ENCODE data around the gene ABCB8.
"Not testable (repeated sequence)": the region's sequence is repeated elsewhere in the genome, so short reads cannot be mapped to it uniquely, and the experiment has no call there.

Gene ABCB8

DNA sequence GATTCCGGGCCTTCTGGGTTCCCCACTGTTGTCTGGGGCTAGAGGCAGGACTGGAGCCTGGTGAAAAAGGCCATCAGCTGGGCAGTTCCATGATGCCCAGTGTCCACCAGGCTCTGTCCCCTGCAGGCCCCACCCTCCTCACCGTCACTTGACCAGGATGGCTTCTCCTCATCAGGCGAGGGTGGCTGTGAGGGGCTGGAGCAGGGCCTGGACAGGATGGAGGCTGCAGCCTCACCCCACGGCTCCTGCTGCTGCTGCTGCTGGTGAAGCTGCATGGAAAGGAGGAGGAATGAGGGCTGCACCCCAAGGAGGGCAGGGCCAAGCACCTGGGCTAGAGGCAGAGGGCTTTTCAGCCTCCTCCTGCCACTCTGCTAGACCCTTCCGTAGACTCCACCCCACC, 12.3 kb upstream of the ABCB8 start:
- no peak for DNase-seq

GRCh38 chr7:151016505-151016904, 11.7 kb upstream of the ABCB8 start:
- DNase-seq, result no peak

DNA sequence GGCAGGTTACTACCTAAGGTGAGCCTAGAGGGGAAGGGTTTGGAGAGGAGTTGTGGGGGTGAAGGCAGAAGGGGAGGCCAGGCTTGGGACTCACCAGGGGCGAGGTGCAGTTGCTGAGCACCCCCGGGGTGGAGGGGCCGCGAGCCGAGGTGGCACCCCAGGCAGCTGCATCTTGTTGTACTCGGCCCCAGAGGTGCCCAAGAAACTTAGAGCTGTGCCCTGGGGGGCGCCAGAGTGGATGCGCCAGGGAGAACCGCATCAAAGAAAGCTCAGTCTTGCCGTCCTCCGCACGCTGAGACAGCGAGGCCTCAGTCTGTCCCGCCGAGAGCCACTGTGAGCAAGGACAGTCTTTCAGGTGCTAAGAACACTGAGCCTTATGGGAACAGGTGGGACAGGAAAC, 11.3 kb upstream of the ABCB8 start:
- DNase-seq, result no peak

DNA sequence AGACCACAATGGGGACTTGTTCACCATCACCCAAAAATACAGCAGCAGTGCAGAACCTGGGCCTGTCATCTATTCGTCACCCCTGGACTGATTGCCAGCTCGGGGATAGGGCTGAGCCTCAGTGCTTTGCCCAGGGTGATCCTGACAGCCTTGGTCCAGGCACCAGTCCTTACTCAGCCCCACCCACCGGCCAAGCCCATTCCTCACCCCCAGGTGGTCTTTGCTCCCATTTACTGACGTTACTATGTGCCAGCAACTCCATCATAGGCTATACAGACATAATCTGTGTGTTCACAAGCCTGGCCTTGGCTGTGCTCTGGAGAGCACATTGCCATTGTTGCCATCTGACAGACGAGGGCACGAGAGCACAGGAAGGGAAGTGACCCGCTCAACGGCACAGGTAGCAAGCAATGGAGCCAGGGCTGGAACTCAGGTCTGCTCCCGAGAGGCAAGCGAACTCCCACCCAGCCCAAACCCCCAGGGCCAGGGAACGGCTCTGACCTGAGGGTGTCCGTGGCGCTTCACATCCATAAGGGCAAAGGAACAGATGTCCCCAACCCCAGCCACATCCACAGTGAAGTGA, 10.8 kb upstream of the ABCB8 start:
- DNase-seq, result no peak

DNA sequence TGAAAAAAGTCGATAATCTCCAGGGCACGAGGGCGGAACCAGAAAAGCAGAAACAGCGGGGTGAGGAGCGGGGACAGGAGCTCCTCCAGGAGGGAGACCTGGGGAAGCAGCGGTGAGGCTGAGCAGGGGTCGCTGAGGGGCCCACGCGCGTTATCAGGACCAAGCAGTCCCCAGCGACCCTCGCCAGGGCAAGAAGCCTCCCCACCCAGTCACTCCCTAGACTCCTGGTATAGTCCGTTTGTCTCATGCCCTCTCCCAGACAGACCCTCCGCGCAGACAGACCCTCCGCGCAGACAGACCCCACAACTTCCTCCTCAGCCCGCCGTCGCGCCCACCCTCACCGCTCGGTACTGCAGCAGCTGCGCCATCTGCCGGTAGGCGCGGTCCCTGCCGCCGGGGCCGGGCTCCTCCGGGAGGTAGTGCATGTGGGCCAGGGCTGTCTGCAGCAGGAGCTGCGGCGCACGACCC, 10.3 kb upstream of the ABCB8 start:
- peak; percentile 80 for DNase-seq

DNA sequence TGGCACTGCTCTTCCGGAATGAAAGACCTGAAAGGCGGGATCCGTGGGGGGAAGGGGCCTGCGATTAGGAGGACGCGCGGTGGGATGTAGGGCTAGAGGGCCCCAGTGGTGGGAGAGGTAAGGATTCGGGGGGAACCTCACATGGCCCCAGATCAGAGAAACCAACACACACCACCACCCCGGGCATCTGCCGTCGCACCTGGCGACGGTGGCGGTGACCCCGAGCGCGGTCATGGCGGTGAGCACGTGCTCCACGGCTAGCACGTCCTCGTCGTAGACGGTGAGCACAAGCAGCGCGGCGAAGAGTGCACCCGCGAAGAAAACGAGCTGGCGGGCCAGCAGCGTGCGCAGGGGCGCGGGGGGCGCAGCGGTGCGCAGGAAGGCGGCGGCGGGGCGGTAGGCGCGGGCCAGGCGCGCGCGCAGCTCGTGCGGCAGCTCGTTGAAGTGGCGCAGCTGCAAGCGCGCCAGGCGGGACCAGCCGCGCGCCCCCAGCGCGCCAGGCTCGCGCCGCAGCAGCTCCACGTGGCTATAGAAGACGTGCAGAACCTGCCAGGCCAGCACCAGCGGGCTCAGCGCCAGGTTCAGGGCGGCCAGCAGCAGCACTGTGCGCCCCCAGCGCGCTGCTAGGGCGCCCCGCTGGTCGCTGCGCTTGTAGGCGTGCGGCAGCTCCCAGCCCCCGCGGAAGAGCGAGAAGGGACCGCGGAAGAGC, 9.7 kb upstream of the ABCB8 start:
- DNase-seq, result peak; percentile 26

GRCh38 chr7:151019130-151019447, 9.2 kb upstream of the ABCB8 start:
- no peak for DNase-seq

DNA sequence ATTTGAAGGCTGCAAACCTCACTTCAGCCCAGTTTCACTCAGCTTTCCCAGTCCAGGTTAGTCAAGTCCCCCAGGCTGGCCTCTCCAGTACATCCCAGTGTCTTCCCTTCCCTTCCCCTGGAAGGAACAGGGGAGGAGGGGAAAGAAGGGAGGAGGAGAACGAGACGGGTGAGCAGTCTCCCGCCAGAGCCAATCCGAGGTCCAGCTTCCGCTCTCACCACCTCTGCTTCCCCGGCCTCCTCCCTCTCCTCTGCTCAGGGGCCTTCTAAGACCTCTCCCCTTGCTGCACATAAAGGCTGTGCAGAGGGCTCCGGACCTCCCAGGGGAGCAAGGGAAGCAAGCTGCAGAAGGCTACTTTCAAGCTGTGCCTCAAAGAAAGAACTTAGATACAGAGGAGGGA, 8.0 kb upstream of the ABCB8 start:
- DNase-seq, result no peak

GRCh38 chr7:151023232-151023631, 5.0 kb upstream of the ABCB8 start:
- no peak for DNase-seq

GRCh38 chr7:151024435-151025056, 3.7 kb upstream of the ABCB8 start, which contains the start of gene ATG9B:
TSS of gene ATG9B (minus strand) at chr7:151024494. CDS start at chr7:151024423, 71 bp downstream.
- DNase-seq, result no peak

DNA sequence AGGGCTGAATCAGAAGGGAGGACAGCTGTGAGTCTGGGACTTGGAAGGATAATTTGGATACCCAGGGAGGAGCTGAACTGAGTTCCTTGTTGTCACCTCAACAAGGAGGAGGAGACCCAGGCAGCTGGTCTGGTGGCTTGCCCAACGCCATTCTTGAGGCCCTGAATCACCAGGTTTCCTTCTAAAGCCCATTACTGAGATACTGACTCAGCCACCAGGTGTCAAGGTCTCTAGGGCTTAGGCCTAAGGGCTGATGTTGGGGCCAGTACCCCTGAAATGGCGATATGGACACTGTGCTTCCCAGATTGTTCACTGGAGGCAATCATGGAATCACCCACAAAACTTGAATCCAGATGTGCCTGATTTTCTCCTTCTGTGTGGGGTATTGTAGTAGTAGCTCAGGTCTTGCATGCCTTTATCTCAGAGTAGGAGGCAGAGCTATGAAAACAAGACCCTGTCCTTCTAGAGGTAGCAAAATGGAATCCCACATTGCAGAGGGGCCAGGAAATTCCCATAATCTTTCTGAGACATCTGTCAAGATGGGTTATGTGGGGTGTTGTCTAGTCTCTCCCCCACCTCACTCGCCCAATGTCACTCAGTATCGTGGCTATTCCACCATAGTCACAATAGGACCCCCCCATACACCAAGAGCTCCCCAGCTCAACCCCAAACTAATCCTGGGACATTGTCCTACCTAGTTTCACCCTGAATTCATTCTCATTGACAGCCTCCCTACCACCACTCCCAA, 2.2 kb upstream of the ABCB8 start:
- DNase-seq, result no peak

- DNase-seq, result not testable (repeated sequence)
Observed at GRCh38 chr7:151026771-151027727, 1.2 kb upstream of the ABCB8 start.

DNA sequence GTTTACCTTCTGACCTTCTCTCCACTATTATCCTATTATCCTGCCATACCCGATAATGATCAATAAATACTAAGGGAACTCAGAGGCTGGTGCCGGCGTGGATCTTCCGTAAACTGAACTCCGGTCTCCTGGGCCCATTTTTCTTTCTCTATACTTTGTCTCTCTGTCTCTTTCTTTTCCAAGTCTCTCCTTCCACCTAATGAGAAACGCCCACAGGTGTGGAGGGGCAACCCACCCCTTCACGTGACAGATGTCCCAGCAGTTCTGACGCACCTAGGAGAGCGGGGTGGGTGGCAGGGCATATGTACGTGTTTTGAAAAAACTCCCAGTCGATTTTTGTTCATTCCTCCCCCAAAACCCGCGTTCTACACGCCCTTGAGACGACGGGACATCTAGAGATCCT, 521 bp upstream of the ABCB8 start:
- DNase-seq, result not testable (repeated sequence)

DNA sequence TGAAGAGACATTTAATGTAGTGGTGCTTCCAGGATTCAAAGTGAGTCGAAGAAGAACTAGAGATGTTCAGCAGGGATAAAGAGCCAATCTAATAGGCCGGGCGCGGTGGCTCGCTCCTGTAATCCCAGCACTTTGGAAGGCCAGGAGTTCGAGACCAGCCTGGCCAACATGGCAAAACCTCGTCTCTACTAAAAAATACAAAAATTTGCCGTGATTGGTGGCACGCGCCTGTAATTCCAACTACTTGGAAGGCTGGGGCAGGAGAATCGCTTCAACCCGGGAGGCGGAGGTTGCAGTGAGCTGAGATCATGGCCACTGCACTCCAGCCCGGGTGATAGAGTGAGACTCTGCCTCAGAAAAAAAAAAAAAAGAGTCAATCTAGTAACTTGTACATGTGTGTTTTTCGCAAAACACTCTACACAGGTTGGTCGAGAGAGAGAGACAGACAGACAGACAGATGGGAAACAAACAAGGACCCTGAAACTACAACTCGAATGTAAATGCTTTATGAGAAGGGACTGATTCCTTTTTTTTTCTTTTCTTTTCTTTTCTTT, 775 bp downstream of the ABCB8 start:
- DNase-seq, result no peak

GRCh38 chr7:151031011-151031410, 2.8 kb downstream of the ABCB8 start:
- no peak for DNase-seq

- DNase-seq, result no peak
Observed at GRCh38 chr7:151032936-151033863, 5.0 kb downstream of the ABCB8 start.

- no peak for DNase-seq
Observed at GRCh38 chr7:151033864-151034249, 5.6 kb downstream of the ABCB8 start.

DNA sequence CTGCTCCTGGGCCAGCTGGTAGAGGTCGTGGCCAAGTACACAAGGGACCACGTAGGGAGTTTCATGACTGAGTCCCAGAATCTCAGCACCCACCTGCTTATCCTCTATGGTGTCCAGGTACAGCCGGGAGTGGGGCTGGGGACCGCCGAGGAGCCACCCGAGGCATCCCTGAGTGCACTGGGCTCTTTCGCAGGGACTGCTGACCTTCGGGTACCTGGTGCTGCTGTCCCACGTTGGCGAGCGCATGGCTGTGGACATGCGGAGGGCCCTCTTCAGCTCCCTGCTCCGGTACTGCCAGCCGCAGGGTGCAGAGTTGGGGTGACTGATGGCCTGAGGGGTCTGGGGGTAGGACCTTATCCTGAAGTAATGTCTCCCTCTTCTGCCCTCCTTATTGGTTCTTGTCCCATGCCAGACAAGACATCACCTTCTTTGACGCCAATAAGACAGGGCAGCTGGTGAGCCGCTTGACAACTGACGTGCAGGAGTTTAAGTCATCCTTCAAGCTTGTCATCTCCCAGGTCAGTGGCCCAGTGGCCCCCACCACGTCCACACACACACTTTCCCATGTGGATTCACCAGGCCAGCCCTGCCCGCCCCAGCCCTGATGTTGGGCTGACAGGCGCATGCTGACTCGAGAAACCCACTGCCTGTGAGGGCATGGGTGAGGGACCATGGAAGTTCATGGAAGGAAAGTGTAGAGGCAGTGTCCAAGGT, 6.2 kb downstream of the ABCB8 start:
- no peak for DNase-seq

DNA sequence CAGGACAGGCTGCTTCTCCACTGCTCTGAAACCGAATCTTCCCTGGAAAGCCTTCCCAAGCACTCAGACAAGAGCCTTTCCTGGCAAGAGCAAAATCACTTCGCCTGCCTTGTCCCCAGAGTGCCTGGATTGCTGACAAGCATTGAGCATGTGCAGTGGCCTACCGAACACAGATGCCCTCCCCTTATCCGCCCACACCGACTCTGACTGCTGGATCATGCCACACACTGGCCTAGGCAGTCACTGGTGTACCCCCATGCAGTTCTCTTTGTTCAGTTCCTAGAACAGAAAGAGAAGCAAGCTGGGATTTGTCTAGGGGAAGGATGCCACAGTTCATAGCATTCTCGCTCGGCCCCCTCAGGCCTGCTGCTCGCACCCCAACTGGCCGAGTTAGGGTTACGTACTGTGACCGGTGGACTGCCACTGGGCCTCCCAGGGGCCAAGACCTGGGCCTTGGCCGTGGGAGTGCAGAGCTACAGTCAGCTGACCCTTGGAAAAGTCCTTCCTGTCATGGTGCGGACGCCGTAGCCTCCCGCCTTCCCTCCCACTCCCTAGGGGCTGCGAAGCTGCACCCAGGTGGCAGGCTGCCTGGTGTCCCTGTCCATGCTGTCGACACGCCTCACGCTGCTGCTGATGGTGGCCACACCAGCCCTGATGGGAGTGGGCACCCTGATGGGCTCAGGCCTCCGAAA, 6.9 kb downstream of the ABCB8 start:
- no peak for DNase-seq

- no peak for DNase-seq
Observed at GRCh38 chr7:151035902-151036301, 7.7 kb downstream of the ABCB8 start.
